ENCODE data around the gene ZNF423. TPM values are rescaled to one million over a fixed set of nuclear protein-coding genes. Genes with fewer than 3 reads are reported as not detected.

ZNF423 gene
- total RNA-seq, 1 experiment from 2014 or later, result 11.1 TPM

- no TSS peak for BruUV-seq (replicated peaks)
- Histone ChIP-seq H3K27ac (ENCODE audit: low read depth, low read length, poor library complexity, severe bottlenecking) (no peak overlapping the region), H3K4me3 (ENCODE audit: low read depth, low read length, poor library complexity, severe bottlenecking) (no peak overlapping the region), H3K27me3 (replicated peaks; ENCODE audit: insufficient read depth, low read depth, low read length, poor library complexity) (no peaks in the 10 kb centered on the region), H3K4me1 (ENCODE audit: insufficient read depth, low read length, poor library complexity, severe bottlenecking) (peaks cover 12% of the 10 kb centered on the region), H3K9me3 (ENCODE audit: low read depth, low read length, poor library complexity, severe bottlenecking) (no peaks in the 10 kb centered on the region), H3K36me3 (ENCODE audit: insufficient read depth, low read length, poor library complexity, severe bottlenecking) (no peaks in the 10 kb centered on the region)
- intact Hi-C loops (cut with micrococcal nuclease; ENCODE audit: unreplicated experiment), result loop anchor here (2.0 to 5.0 kb wide), 3 partner anchors 99 to 428 kb away; partner anchors contain the start of gene ZNF423
- ChIA-PET CTCF (interaction anchor here (0.7 kb wide), 1 partner anchor 139 kb away, joined by 3 read pairs; no protein-coding TSS in a partner anchor), POLR2A (ENCODE audit: low non-redundant PET) (no interaction called here)
- no peak for DNase-seq (ENCODE audit: low spot score)
- TF ChIP-seq CTCF (conservative IDR thresholded peaks at IDR 0.05; ENCODE audit: low read depth, low read length) (no peak), EZH2 (IDR thresholded peaks at IDR 0.05; ENCODE audit: borderline replicate concordance, low read depth, low read length, poor library complexity, severe bottlenecking) (no peak)
Measured at GRCh38 chr16:49492896-49493626, 362.9 kb downstream of the ZNF423 start.

GRCh38 chr16:49491771-49492761, 363.8 kb downstream of the ZNF423 start:
- ChIA-PET POLR2A (ENCODE audit: low non-redundant PET) (no interaction called here), CTCF (interaction anchor here (0.6 to 0.7 kb wide), 2 partner anchors 103 to 140 kb away, joined by 3 to 8 read pairs; no protein-coding TSS in a partner anchor)
- H3K9me3 ChIP-seq (ENCODE audit: low read depth, low read length, poor library complexity, severe bottlenecking), result no peaks in the 10 kb centered on the region
- no peak overlapping the region for H3K4me3 ChIP-seq (ENCODE audit: low read depth, low read length, poor library complexity, severe bottlenecking)
- H3K36me3 ChIP-seq (ENCODE audit: insufficient read depth, low read length, poor library complexity, severe bottlenecking), result no peaks in the 10 kb centered on the region
- H3K27me3 ChIP-seq (replicated peaks; ENCODE audit: insufficient read depth, low read depth, low read length, poor library complexity), result no peaks in the 10 kb centered on the region
- H3K27ac ChIP-seq (ENCODE audit: low read depth, low read length, poor library complexity, severe bottlenecking), result no peak overlapping the region
- TF ChIP-seq CTCF (conservative IDR thresholded peaks at IDR 0.05; ENCODE audit: low read depth, low read length) (peak; percentile 88), EZH2 (IDR thresholded peaks at IDR 0.05; ENCODE audit: borderline replicate concordance, low read depth, low read length, poor library complexity, severe bottlenecking) (no peak)
- peak; percentile 49 for DNase-seq (ENCODE audit: low spot score)
- no TSS peak for BruUV-seq (replicated peaks)
- intact Hi-C loops (cut with micrococcal nuclease; ENCODE audit: unreplicated experiment), result loop anchor here (2.0 to 5.0 kb wide), 3 partner anchors 100 to 429 kb away; partner anchors contain the start of gene ZNF423
- peaks cover 12% of the 10 kb centered on the region for H3K4me1 ChIP-seq (ENCODE audit: insufficient read depth, low read length, poor library complexity, severe bottlenecking)

GRCh38 chr16:49491106-49491670, 364.7 kb downstream of the ZNF423 start:
- no peaks in the 10 kb centered on the region for H3K36me3 ChIP-seq (ENCODE audit: insufficient read depth, low read length, poor library complexity, severe bottlenecking)
- no TSS peak for BruUV-seq (replicated peaks)
- DNase-seq (ENCODE audit: low spot score), result peak; percentile 75
- no peaks in the 10 kb centered on the region for H3K9me3 ChIP-seq (ENCODE audit: low read depth, low read length, poor library complexity, severe bottlenecking)
- TF ChIP-seq CTCF (conservative IDR thresholded peaks at IDR 0.05; ENCODE audit: low read depth, low read length) (no peak), EZH2 (IDR thresholded peaks at IDR 0.05; ENCODE audit: borderline replicate concordance, low read depth, low read length, poor library complexity, severe bottlenecking) (no peak)
- ChIA-PET POLR2A (ENCODE audit: low non-redundant PET) (no interaction called here), CTCF (no interaction called here)
- no peak overlapping the region for H3K27ac ChIP-seq (ENCODE audit: low read depth, low read length, poor library complexity, severe bottlenecking)
- H3K27me3 ChIP-seq (replicated peaks; ENCODE audit: insufficient read depth, low read depth, low read length, poor library complexity), result no peaks in the 10 kb centered on the region
- peaks cover 12% of the 10 kb centered on the region for H3K4me1 ChIP-seq (ENCODE audit: insufficient read depth, low read length, poor library complexity, severe bottlenecking)
- H3K4me3 ChIP-seq (ENCODE audit: low read depth, low read length, poor library complexity, severe bottlenecking), result no peak overlapping the region
- intact Hi-C loops (cut with micrococcal nuclease; ENCODE audit: unreplicated experiment), result loop anchor here (5.0 kb wide), 2 partner anchors 101 to 366 kb away; partner anchors contain the start of gene ZNF423
